Esophagus (tissue), 2 donors: ENCODE data around the gene TNS1. TPM values are rescaled to one million over a fixed set of nuclear protein-coding genes. Genes with fewer than 3 reads are reported as not detected.

Experiments used
- H3K27ac ChIP-seq, 2 donors: one replicate each; pipeline ENCODE4 v1.5.1; 2013; ENCODE audit warnings: low read depth in 2 of 2, mild to moderate bottlenecking in 2 of 2, inconsistent platforms in 1 of 2, low read length in 1 of 2, moderate library complexity in 1 of 2
- H3K27me3 ChIP-seq, 2 donors: one replicate each; pipeline ENCODE4 v1.6.1; 2013; ENCODE audit warnings: low read length in 2 of 2, control low read depth in 1 of 2, mild to moderate bottlenecking in 1 of 2; ENCODE audit not compliant: insufficient read depth in 2 of 2, control insufficient read depth in 1 of 2
- H3K36me3 ChIP-seq, 2 donors: one replicate each; pipeline ENCODE4 v1.6.1; 2013; ENCODE audit warnings: low read length in 1 of 2; ENCODE audit not compliant: control insufficient read depth in 2 of 2, insufficient read depth in 2 of 2
- H3K4me1 ChIP-seq, 2 donors: one replicate each; pipeline ENCODE4 v1.6.1; 2013; ENCODE audit warnings: low read length in 1 of 2; ENCODE audit not compliant: control insufficient read depth in 2 of 2, insufficient read depth in 2 of 2
- H3K4me3 ChIP-seq, 2 donors: one replicate each; pipeline ENCODE4 v1.5.1; 2013; ENCODE audit warnings: low read length in 2 of 2, mild to moderate bottlenecking in 2 of 2, low read depth in 1 of 2, moderate library complexity in 1 of 2
- H3K9me3 ChIP-seq, 2 donors: one replicate each; pipeline ENCODE4 v1.6.1; 2013; ENCODE audit warnings: mild to moderate bottlenecking in 2 of 2, low read depth in 1 of 2, low read length in 1 of 2, moderate library complexity in 1 of 2; ENCODE audit not compliant: control insufficient read depth in 2 of 2, insufficient read depth in 1 of 2
- WGBS, 2 donors: extraction: QIAGEN DNeasy Blood & Tissue Kit; methylation state at CpG; one replicate each; pipeline ENCODE4 v1.1.7; 2013; 5-methylcytosine and 5-hydroxymethylcytosine counted together
- polyA plus RNA-seq, 2 donors: library from polyadenylated mRNA; stranded (reverse); fragments of 200-250 nt; gene quantifications; one replicate each; pipeline ENCODE4 v1.2.3, GENCODE V29; 2013
- donor health status: healthy with polysubstance abuse.
- donor health status: Bipolar disorder and iron deficiency.

Gene TNS1
- polyA plus RNA-seq, 2 donors, result 28.3 to 39.0 TPM

DNA sequence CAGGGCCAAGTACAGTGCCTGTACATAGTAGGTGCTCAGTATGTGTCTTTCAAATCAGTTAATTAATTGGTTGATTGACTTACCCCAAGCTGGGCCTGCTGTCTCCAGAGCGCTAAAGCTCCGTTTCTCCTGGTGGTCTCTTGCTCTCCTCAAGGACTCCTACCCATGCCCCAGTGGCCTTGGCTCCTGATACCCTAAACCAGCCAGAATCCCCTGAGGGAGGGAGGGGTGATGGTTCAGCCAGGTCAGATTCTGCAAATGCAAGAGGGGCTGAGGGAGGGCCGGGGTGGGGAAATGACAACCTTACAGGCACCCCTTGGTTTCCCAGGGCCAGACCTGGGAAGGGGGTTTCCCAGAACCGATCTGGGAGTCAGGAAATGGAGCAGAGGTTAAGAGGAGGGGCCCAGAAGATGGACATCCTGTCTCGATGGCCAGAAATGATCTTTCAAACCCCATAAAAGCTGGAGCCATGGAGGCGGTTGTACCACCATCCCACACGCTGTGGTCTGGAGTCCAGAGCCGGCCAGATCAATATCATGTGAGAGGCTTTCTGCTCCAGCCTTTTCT lies 209.1 kb downstream of the TNS1 start:
- no peaks in the 10 kb centered on the region for H3K36me3 ChIP-seq
- H3K27ac ChIP-seq, result no peak overlapping the region
- 71 to 75% methylated on average over 8 of the region's 8 CpGs for WGBS, 2 donors
- peaks cover 0 to 3% of the 10 kb centered on the region in 2 donors for H3K9me3 ChIP-seq
- H3K27me3 ChIP-seq, result no peaks in the 10 kb centered on the region
- peaks cover 0 to 9% of the 10 kb centered on the region in 2 donors for H3K4me1 ChIP-seq
- H3K4me3 ChIP-seq, result no peak overlapping the region

GRCh38 chr2:217792626-217793527 lies 209.9 kb downstream of the TNS1 start:
- H3K4me3 ChIP-seq, result no peak overlapping the region
- H3K9me3 ChIP-seq, result peaks cover 0 to 3% of the 10 kb centered on the region in 2 donors
- peaks cover 0 to 9% of the 10 kb centered on the region in 2 donors for H3K4me1 ChIP-seq
- H3K27ac ChIP-seq, result no peak overlapping the region
- no peaks in the 10 kb centered on the region for H3K27me3 ChIP-seq
- 63 to 69% methylated on average over 5 of the region's 5 CpGs for WGBS, 2 donors
- no peaks in the 10 kb centered on the region for H3K36me3 ChIP-seq

- WGBS, 2 donors, result 88 to 92% methylated on average over 2 of the region's 2 CpGs
- Histone ChIP-seq H3K36me3 (no peaks in the 10 kb centered on the region), H3K27ac (no peak overlapping the region), H3K4me3 (no peak overlapping the region), H3K9me3 (peaks cover 0 to 3% of the 10 kb centered on the region in 2 donors), H3K4me1 (peaks cover 0 to 3% of the 10 kb centered on the region in 2 donors), H3K27me3 (no peaks in the 10 kb centered on the region)
Observed at GRCh38 chr2:217791551-217791950, 211.2 kb downstream of the TNS1 start.

DNA sequence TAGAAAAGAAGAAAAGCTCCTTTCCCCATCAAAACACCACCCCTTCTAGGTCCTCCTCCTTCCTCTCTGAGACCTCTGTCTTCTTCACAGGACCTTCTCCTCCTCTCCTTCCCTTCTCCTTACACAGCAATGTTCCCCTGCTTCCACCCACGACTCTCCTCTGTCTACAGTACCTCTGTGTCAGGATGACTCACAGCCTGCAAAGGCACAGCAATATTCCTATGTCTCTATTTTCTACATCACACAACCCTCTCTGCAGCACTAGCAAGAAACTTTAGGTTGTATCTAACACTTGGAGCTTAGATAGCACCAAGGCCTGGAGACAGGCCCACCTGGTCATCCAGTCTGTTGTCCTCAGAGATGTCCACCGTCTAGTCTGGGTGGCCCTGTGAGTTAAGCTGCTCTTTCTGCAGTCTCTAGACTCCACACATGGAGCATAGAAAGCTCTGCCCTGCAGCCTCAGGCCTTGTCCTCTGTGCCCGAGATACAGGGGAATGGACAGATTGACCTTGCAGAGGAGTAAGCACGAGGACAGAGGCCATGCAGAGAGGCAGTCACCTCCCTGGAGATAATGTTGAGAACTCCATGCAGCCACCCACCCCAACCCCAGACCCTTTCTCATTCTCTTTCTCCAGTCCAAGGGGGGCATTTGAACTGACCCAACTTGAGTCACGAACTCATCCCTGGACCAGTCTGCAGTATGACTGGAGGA lies 212.0 kb downstream of the TNS1 start:
- H3K36me3 ChIP-seq, result no peaks in the 10 kb centered on the region
- peak overlapping the region in 1 of 2 donors; percentile 13 for H3K27ac ChIP-seq
- peaks cover 0 to 3% of the 10 kb centered on the region in 2 donors for H3K9me3 ChIP-seq
- 62 to 69% methylated on average over 5 of the region's 5 CpGs for WGBS, 2 donors
- H3K4me1 ChIP-seq, result peaks cover 0 to 3% of the 10 kb centered on the region in 2 donors
- no peak overlapping the region for H3K4me3 ChIP-seq
- no peaks in the 10 kb centered on the region for H3K27me3 ChIP-seq

GRCh38 chr2:217790195-217790594 lies 212.6 kb downstream of the TNS1 start:
- WGBS, 2 donors, result 63 to 67% methylated on average over 10 of the region's 10 CpGs
- no peaks in the 10 kb centered on the region for H3K27me3 ChIP-seq
- H3K9me3 ChIP-seq, result peaks cover 0 to 2% of the 10 kb centered on the region in 2 donors
- peaks cover 0 to 3% of the 10 kb centered on the region in 2 donors for H3K4me1 ChIP-seq
- no peaks in the 10 kb centered on the region for H3K36me3 ChIP-seq
- H3K4me3 ChIP-seq, result no peak overlapping the region
- H3K27ac ChIP-seq, result no peak overlapping the region

- Histone ChIP-seq H3K4me1 (peaks cover 0 to 3% of the 10 kb centered on the region in 2 donors), H3K4me3 (no peak overlapping the region), H3K36me3 (no peaks in the 10 kb centered on the region), H3K27ac (peak overlapping the region in 1 of 2 donors; percentile 64), H3K9me3 (no peaks in the 10 kb centered on the region), H3K27me3 (no peaks in the 10 kb centered on the region)
- 63 to 66% methylated on average over 13 of the region's 13 CpGs for WGBS, 2 donors
Observed at GRCh38 chr2:217789736-217790181, 213.0 kb downstream of the TNS1 start.

DNA sequence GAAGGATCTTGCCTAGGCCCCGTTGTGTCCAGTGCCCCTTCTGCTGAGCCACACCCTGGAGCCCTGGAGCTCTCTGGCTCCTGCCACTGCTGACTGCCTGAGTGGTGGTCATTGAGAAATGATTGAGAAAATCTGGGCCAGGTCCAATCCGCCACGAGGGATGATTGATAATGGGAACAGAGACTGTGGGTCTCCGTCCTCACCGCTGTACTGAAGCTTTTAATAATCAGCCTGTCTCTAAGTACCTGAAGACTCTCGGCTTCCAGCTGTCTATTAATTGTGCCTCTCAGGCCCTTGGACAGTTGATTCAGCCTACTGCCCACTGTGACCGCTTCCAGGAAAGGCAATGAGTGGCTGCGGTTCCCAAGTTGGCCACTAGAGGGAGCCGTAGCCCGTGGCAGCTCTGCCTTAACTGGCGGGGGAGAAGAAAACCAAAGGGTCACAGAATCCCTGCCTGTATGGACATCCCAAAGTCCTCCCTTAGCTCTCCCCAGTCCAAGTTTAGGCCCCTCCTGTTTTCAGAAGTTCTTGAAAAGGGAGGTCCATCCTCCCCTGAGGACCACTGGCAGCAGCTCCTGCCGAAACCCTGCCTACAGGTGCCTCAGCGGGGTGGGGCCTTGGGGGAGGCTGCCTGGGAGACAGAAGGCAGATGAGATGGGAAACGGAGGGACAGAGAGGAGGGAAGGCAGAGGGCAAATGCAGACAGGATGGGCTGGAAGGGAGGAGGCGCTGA lies 213.6 kb downstream of the TNS1 start:
- H3K27ac ChIP-seq, result peak overlapping the region in 1 of 2 donors; percentile 64

GRCh38 chr2:217788669-217789002 lies 214.2 kb downstream of the TNS1 start:
- no peak overlapping the region for H3K27ac ChIP-seq
- peaks cover 0 to 3% of the 10 kb centered on the region in 2 donors for H3K4me1 ChIP-seq
- no peaks in the 10 kb centered on the region for H3K36me3 ChIP-seq
- H3K4me3 ChIP-seq, result no peak overlapping the region
- 88 to 93% methylated on average over 7 of the region's 7 CpGs for WGBS, 2 donors
- H3K27me3 ChIP-seq, result no peaks in the 10 kb centered on the region
- H3K9me3 ChIP-seq, result no peaks in the 10 kb centered on the region

More for the DNA sequence above, 213.6 kb downstream of the TNS1 start:
- Histone ChIP-seq H3K4me1 (peaks cover 0 to 3% of the 10 kb centered on the region in 2 donors), H3K4me3 (no peak overlapping the region), H3K9me3 (no peaks in the 10 kb centered on the region), H3K27me3 (no peaks in the 10 kb centered on the region), H3K36me3 (no peaks in the 10 kb centered on the region)
- 34 to 35% methylated on average over 15 of the region's 15 CpGs for WGBS, 2 donors
